Lower leg skin (tissue), 4 donors: Measurements from ENCODE around the gene CUL4A. TPM values are rescaled to one million over a fixed set of nuclear protein-coding genes. Genes with fewer than 3 reads are reported as not detected.

Experiments
- DNase-seq, 2 donors: peaks; one replicate each; pipeline ENCODE4 v3.0.0-alpha.2; 2019; ENCODE audit warnings: low spot score in 2 of 2
- H3K4me3 ChIP-seq: fragments of 200-600 bp; sonication (generic); 2 replicates; pipeline ENCODE4 v1.5.1; 2017; ENCODE audit warnings: mild to moderate bottlenecking, low read depth; ENCODE audit not compliant: poor library complexity, severe bottlenecking
- POLR2A ChIP-seq, 2 donors: fragments of 450-650 bp; IDR thresholded peaks; one replicate each; pipeline ENCODE4 v1.6.1; 2016 to 2017; ENCODE audit warnings: antibody characterized with exemption in 2 of 2, mild to moderate bottlenecking in 1 of 2, moderate library complexity in 1 of 2
- WGBS, 2 donors: methylation state at CpG; one replicate each; pipeline ENCODE4 v1.1.5; 2018; 5-methylcytosine and 5-hydroxymethylcytosine counted together
- intact Hi-C: fragments of 100-400 bp; cut with DNase I; formaldehyde crosslinking; loops from one replicate; pipeline ENCODE4 v1.15.0; 2023; ENCODE audit warnings: low total_unique reads
- total RNA-seq, 4 donors: library from RNA; depleted of rRNA; stranded (reverse); fragments of >200 nt; gene quantifications; one replicate each; pipeline ENCODE4 v1.1.0, GENCODE V29; 2016
- TF ChIP-seq, protein P1 (sequence below), 3 donors: fragments of 450-650 bp; IDR thresholded peaks; one replicate each; pipeline ENCODE4 v1.5.1; 2016; ENCODE audit warnings: antibody characterized with exemption in 3 of 3, mild to moderate bottlenecking in 3 of 3, moderate library complexity in 2 of 3

The CUL4A gene
- total RNA-seq, 4 donors from 2014 or later: 80.7 to 146 (median 105) TPM

DNA sequence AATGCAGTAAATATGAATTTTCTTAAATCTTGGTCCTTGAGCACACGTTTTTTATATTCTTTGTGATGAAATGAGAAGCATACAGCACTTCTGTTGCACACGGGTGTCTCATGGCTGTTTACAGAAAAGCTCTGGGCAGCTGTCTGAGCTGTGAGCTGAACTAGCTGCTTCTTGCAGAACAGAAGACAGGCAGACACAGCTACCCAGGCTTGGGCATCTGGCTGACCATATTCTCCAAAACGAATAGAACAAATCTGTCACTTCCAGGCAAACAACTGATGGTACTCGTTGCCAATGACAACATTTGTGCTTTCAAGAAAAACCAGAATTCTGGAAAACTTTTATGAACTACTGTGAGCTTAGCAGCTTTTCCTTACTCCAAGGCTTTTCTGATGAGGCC lies 17.1 kb upstream of the CUL4A start:
- intact Hi-C loops: no loop called here
- no peak for DNase-seq
- 83 to 86% methylated on average over 4 of the region's 4 CpGs for WGBS, 2 donors
- no peak overlapping the region for H3K4me3 ChIP-seq
- TF ChIP-seq POLR2A (IDR thresholded peaks at IDR 0.05): no peak
- TF ChIP-seq, protein P1, sequence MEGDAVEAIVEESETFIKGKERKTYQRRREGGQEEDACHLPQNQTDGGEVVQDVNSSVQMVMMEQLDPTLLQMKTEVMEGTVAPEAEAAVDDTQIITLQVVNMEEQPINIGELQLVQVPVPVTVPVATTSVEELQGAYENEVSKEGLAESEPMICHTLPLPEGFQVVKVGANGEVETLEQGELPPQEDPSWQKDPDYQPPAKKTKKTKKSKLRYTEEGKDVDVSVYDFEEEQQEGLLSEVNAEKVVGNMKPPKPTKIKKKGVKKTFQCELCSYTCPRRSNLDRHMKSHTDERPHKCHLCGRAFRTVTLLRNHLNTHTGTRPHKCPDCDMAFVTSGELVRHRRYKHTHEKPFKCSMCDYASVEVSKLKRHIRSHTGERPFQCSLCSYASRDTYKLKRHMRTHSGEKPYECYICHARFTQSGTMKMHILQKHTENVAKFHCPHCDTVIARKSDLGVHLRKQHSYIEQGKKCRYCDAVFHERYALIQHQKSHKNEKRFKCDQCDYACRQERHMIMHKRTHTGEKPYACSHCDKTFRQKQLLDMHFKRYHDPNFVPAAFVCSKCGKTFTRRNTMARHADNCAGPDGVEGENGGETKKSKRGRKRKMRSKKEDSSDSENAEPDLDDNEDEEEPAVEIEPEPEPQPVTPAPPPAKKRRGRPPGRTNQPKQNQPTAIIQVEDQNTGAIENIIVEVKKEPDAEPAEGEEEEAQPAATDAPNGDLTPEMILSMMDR (IDR thresholded peaks at IDR 0.05): no peak

DNA sequence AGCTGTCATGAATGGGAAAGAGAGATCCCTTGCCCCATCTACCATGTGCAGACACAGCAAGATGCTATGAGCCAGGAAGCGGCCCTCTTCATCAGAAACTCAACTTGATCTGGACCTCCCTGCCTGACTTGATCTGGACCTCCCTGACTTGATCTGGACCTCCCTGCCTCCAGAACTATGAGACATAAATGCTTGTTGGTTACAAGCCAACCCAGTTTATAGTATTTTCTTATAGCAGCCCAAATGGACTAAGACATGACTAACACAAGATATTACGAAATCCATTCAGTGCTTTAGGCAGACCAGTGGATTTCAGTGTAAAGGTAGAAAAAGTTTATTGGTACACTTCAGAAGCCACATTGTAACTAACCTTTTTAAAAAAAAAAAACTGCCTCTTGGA lies 16.5 kb upstream of the CUL4A start:
- H3K4me3 ChIP-seq: no peak overlapping the region
- WGBS, 2 donors: 93 to 96% methylated on average over 2 of the region's 2 CpGs
- TF ChIP-seq, protein P1 (IDR thresholded peaks at IDR 0.05): no peak
- TF ChIP-seq POLR2A (IDR thresholded peaks at IDR 0.05): no peak
- no peak for DNase-seq
- intact Hi-C loops: no loop called here

DNA sequence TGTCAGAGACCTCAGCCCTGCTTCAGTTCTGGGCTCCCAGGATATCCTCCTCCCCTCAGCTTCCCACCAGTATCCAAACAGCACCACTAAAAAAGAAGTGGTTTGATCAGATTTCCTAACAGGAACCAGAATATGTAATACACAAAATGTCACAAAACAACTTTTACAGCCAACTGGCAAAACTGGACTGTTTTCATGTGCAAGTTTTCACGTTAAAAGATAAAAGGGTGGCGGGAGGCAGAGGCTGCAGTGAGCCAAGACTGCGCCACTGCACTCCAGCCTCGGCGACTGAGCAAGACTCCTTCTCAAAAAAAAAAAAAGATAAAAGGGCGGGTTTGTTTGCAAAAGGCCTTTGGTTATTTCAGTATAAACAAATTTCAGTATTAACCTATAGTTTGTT lies 14.1 kb upstream of the CUL4A start:
- no peak for DNase-seq
- 59 to 68% methylated on average over 6 of the region's 6 CpGs for WGBS, 2 donors
- intact Hi-C loops: no loop called here
- TF ChIP-seq, protein P1 (IDR thresholded peaks at IDR 0.05): no peak
- TF ChIP-seq POLR2A (IDR thresholded peaks at IDR 0.05): no peak
- H3K4me3 ChIP-seq: no peak overlapping the region

DNA sequence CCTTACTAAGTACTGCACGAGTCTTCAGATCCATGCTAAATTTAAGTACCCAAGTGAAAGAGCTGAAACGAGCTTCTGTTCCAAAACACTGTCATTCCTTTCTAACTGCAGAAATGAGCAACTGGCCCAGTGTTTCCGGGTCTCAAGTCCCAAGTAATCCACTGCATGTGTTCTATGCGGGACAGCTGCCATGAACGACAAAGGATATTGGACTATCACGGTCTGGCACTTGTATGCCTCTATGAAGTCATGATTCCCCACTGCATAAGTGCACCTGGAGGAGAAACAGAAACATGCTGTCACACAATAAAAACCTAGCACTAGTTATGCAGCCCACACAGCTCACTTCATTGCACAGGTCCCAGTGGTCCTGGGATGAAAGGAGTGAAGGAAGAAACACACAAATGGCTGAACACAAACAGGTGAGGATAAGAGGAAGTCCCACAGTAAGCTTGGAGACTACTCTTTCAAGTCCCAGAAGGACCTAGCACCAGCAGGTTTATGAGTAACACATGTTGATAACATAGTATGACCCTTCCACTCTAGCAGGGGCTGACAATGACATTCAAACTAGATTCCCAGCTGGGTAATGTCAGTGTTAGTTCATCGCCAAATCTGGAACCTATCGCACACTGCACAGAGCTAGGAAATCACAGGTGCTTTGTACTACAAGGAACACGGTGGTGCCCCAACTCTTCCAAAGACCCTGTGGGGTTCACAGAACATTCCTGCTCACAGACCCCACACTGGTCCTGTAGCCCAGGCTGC lies 12.3 kb upstream of the CUL4A start:
- TF ChIP-seq, protein P1 (IDR thresholded peaks at IDR 0.05): no peak
- no peak for TF ChIP-seq POLR2A (IDR thresholded peaks at IDR 0.05)
- intact Hi-C loops: no loop called here
- DNase-seq: no peak
- H3K4me3 ChIP-seq: no peak overlapping the region
- 86 to 90% methylated on average over 9 of the region's 9 CpGs for WGBS, 2 donors

DNA sequence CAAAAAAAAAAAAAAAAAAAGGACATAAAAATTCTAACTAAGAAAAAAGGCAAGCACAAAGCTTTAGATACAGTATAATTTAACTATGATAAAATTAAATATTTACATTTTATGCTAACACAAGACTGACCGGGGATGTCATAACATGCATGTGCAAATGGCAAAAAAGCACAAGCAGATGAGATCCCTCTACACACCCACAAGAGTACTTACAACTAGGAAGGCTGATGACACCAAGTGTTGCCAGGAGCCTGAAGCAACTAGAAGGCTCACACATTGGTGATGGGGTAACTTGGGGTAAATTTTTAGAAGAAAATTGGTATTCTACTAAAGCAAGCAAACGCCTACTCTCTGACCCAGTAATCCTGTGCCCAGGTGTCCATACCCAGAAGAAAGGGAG lies 7.6 kb upstream of the CUL4A start:
- no peak for DNase-seq
- no peak overlapping the region for H3K4me3 ChIP-seq
- intact Hi-C loops: loop anchor here (10.0 kb wide), 1 partner anchor 163 kb away; the partner anchor contains the start of gene GRTP1
- TF ChIP-seq, protein P1 (IDR thresholded peaks at IDR 0.05): no peak
- TF ChIP-seq POLR2A (IDR thresholded peaks at IDR 0.05): no peak
- WGBS, 2 donors: 90 to 94% methylated on average over 2 of the region's 2 CpGs
